ENCODE measurements around the gene NT5C3A.
A peak's percentile ranks its signal among the peaks of the same experiment; 100 is the strongest.
"Not testable (repeated sequence)": the region's sequence is repeated elsewhere in the genome, so short reads cannot be mapped to it uniquely, and the experiment has no call there.

Gene NT5C3A

GRCh38 chr7:33041631-33042428 is 20.7 kb downstream of the NT5C3A start:
- peak; percentile 78 for FAIRE-seq
- no peak for DNase-seq (ENCODE audit: insufficient read length, low spot score)
- no peak for TF ChIP-seq POLR2A (IDR thresholded peaks at IDR 0.05; ENCODE audit: low read depth, low read length)

GRCh38 chr7:33040803-33041516 is 21.6 kb downstream of the NT5C3A start:
- DNase-seq (ENCODE audit: insufficient read length, low spot score), result peak; percentile 43
- TF ChIP-seq POLR2A (IDR thresholded peaks at IDR 0.05; ENCODE audit: low read depth, low read length), result no peak
- FAIRE-seq, result peak; percentile 100

- FAIRE-seq (no peak), DNase-seq (ENCODE audit: insufficient read length, low spot score) (no peak)
- no peak for TF ChIP-seq POLR2A (IDR thresholded peaks at IDR 0.05; ENCODE audit: low read depth, low read length)
Measured at GRCh38 chr7:33039903-33040292, 22.7 kb downstream of the NT5C3A start.

GRCh38 chr7:33039257-33039902 is 23.2 kb downstream of the NT5C3A start:
- FAIRE-seq, result no peak
- TF ChIP-seq POLR2A (IDR thresholded peaks at IDR 0.05; ENCODE audit: low read depth, low read length), result no peak
- DNase-seq (ENCODE audit: insufficient read length, low spot score), result no peak

GRCh38 chr7:33038639-33039038 is 23.9 kb downstream of the NT5C3A start:
- no peak for TF ChIP-seq POLR2A (IDR thresholded peaks at IDR 0.05; ENCODE audit: low read depth, low read length)
- no peak for FAIRE-seq
- no peak for DNase-seq (ENCODE audit: insufficient read length, low spot score)

GRCh38 chr7:33035776-33036175 is 26.8 kb downstream of the NT5C3A start:
- DNase-seq (ENCODE audit: insufficient read length, low spot score) (no peak), FAIRE-seq (peak; percentile 84)
- TF ChIP-seq POLR2A (IDR thresholded peaks at IDR 0.05; ENCODE audit: low read depth, low read length), result no peak

GRCh38 chr7:33024189-33024757 is 38.3 kb downstream of the NT5C3A start:
- no peak for FAIRE-seq
- TF ChIP-seq POLR2A (IDR thresholded peaks at IDR 0.05; ENCODE audit: low read depth, low read length), result no peak
- DNase-seq (ENCODE audit: insufficient read length, low spot score), result no peak

GRCh38 chr7:33012364-33012763 is 50.2 kb downstream of the NT5C3A start:
- TF ChIP-seq POLR2A (IDR thresholded peaks at IDR 0.05; ENCODE audit: low read depth, low read length), result no peak
- FAIRE-seq, result no peak
- DNase-seq (ENCODE audit: insufficient read length, low spot score), result no peak

GRCh38 chr7:33009734-33010133 is 52.8 kb downstream of the NT5C3A start:
- no peak for TF ChIP-seq POLR2A (IDR thresholded peaks at IDR 0.05; ENCODE audit: low read depth, low read length)
- DNase-seq (ENCODE audit: insufficient read length, low spot score) (no peak), FAIRE-seq (no peak)

- FAIRE-seq; DNase-seq (ENCODE audit: insufficient read length, low spot score): not testable (repeated sequence)
Measured at GRCh38 chr7:33005690-33006089, 56.9 kb downstream of the NT5C3A start.

GRCh38 chr7:33005193-33005592 is 57.4 kb downstream of the NT5C3A start:
- not testable (repeated sequence) for DNase-seq (ENCODE audit: insufficient read length, low spot score); FAIRE-seq

GRCh38 chr7:33004104-33004616 is 58.4 kb downstream of the NT5C3A start:
- not testable (repeated sequence) for FAIRE-seq

GRCh38 chr7:33003111-33003510 is 59.5 kb downstream of the NT5C3A start:
- not testable (repeated sequence) for FAIRE-seq; DNase-seq (ENCODE audit: insufficient read length, low spot score)

More at GRCh38 chr7:33004104-33004616, 58.4 kb downstream of the NT5C3A start:
- not testable (repeated sequence) for DNase-seq (ENCODE audit: insufficient read length, low spot score)

GRCh38 chr7:32999380-32999779 is 63.2 kb downstream of the NT5C3A start:
- not testable (repeated sequence) for FAIRE-seq; DNase-seq (ENCODE audit: insufficient read length, low spot score)

- DNase-seq (ENCODE audit: insufficient read length, low spot score), result not testable (repeated sequence)
Measured at GRCh38 chr7:32998361-32999171, 64.0 kb downstream of the NT5C3A start.

GRCh38 chr7:32997956-32998355 is 64.6 kb downstream of the NT5C3A start:
- DNase-seq (ENCODE audit: insufficient read length, low spot score); FAIRE-seq: not testable (repeated sequence)

More at GRCh38 chr7:32998361-32999171, 64.0 kb downstream of the NT5C3A start:
- FAIRE-seq, result not testable (repeated sequence)

GRCh38 chr7:32992750-32993149 is 69.8 kb downstream of the NT5C3A start:
- not testable (repeated sequence) for FAIRE-seq; DNase-seq (ENCODE audit: insufficient read length, low spot score)

- not testable (repeated sequence) for DNase-seq (ENCODE audit: insufficient read length, low spot score); FAIRE-seq
Measured at GRCh38 chr7:32991975-32992700, 70.4 kb downstream of the NT5C3A start.

Measured in H54 (cell line).